Measurements from ENCODE around the gene CEP192.
"Not testable (repeated sequence)": the region's sequence is repeated elsewhere in the genome, so short reads cannot be mapped to it uniquely, and the experiment has no call there.

CEP192 gene

DNA sequence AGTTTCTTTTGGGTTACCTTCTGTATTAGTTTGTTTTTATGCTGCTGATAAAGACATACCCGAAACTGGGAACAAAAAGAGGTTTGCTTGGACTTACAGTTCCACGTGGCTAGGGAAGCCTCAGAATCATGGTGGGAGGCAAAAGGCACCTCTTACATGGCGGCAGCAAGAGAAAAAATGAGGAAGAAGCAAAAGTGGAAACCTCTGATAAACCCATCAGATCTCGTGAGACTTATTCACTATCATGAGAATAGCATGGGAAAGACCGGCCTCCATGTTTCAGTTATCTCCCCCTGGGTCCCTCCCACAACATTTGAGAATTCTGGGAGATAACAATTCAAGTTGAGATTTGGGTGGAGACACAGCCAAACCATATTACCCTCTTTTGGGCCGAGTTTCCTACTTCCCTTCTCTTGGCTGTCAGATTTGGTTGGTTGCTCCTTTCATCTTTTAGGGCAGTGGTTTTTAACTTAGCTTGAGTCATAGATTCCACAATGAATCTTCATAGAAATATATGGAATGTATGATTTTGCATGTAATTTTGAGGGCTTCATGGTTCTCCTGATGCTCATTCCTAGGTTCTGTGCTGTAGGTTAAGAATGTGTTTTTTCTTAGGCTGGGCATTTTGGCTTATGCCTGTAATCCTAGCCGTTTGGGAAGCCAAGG, 44.2 kb downstream of the CEP192 start:
- DNase-seq (ENCODE audit: low spot score): no peak

DNA sequence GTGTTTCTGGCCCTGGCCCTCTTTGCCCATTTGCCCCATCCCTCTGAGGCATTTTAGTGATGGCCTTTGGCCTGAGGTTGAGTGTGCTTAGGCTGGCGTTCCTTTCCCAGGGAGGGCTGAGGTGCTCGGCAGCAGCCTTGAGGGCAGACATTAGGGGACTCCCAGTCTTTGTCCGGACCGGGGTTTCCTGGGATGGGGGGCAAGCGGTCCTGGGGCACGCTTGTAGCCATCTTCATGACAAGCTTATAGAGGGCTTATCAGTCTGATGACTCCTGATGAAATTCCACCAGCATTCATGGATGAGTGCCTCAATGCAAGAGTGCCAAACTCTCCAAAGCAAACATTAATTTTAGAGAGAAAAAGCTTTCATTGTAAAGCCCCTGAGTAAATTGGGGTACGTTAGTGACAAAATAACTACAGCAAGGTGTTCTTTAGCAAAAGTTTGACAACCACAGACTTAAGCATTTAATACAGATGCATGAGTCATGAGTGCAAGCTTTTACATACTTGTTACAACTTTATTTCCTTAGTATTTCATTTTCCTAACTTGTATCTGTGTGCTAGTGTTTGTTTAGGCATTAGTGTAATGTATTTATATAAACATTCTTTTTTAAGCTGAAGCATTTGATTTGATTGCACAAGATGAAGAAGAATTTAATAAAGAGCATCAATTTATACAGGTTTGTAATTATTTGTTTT, 45.6 kb downstream of the CEP192 start:
- no peak for DNase-seq (ENCODE audit: low spot score)

DNA sequence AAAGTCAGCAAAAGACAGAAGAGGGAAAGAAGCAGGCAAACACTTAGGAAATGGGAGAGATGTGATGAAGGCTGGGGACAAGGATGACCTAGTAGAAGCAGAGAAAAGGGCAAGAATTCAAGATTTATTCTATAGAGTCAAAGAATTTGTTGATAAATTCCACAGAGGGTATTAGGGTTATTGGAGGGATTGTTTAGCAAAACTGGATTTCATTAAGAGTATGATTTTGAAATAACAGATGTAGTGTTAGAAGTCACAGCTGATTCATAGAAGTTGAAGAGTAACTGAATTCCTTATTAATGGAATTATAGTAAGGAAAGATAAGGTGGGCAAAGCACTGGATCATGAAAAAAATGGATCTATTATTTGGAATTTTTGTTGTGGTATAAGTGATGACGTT, 48.6 kb downstream of the CEP192 start:
- no peak for DNase-seq (ENCODE audit: low spot score)

DNA sequence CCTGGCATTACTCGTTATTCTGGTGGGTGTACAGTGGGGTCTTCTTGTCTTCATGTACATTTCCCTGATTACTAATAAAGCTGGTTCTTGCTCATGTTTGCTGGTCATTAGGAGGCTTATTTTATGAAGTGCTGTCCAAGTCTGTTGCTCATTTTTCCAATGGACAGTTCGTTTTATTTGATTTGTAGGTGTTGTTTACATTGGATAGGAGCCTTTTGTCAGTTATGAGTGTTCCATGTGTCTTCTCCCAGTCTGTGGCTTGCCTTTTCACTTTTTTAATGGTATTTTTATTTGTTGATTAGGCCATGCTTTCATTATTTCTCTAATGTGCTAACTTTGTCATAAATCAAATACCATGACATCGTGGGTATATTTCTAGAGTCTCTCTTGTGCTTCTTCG, 51.9 kb downstream of the CEP192 start:
- no peak for DNase-seq (ENCODE audit: low spot score)

DNA sequence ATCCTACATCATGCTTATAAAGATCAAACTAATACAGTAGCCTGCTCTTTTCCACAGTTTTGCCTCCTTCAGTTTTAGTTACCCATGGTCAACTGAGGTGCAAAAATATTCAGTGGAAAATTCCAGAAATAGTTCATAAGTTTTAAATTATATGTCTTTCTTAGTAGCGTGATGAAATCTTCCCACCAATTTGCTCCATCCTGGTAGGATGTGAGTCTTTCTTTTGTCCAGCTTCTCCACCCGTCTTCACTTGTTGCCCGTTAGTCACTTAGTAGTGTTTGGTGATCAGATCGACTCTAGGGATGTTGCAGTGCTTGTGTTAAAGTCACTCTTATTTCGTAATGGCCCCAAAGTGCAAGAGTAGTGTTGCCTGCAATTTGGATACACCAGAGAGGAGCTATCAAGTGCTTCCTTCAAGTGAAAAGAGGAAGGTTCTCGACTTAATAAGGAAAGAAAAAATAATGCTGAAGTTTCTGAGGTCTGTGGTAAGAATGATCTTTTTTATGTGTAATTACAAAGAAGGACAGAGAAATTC, 57.0 kb downstream of the CEP192 start:
- DNase-seq (ENCODE audit: low spot score): no peak

DNA sequence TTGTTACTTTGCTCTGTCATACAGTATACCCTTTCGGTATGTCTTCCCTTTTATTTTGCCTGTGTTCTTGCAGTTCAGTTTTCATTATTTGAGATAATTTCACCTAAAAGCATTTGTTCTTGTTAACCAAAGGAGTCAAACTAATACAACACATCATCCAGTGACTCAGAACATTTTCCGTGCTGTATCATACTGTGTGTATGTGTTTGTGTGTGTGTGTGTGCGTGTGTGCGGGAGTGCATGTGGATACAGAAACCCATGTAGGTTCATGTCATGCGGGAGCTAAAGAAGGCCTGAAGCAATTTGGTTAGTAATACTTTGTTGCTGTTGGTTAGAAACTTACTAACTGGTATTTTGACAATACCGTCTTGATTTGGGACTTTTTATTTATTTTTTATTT, 60.0 kb downstream of the CEP192 start:
- no peak for DNase-seq (ENCODE audit: low spot score)

DNA sequence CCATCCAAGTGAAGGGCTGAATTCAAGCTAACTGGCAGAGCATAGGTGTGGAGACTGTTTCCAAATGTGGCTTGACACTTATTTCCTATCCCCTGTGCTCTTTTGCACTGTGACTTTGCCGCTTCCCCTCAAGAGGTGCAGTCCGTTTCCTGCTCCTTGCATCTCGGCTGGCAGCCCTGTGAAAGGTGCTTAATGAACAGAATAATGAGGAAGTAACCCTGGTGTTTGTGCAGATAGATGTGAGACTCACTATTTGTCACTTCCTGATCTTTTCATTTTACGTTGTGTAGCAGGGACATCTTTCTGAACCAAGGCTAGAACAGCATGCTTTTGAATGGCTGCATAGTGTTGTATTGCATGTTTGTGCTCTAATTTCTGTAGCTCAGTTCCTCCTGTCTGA, 60.8 kb downstream of the CEP192 start:
- DNase-seq (ENCODE audit: low spot score): peak; percentile 75

DNA sequence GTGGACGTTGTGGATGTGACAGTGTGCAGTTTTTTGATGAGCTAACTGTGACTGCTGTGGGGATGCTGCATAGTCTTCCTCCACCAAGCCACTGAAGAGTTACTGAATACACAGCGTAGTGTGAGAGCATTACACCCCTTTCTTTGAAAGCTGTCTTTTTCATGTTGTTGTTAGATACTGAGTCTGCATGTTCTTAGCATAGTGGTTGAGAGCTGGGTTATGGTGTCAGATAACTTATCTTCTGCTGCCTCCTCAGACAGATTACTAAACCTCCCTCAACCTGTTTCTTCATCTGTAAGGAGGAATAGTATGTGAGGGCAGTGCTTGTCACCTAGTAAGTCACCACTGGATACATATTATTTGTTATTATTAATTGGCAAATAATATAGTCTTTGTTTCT, 63.2 kb downstream of the CEP192 start:
- no peak for DNase-seq (ENCODE audit: low spot score)

DNA sequence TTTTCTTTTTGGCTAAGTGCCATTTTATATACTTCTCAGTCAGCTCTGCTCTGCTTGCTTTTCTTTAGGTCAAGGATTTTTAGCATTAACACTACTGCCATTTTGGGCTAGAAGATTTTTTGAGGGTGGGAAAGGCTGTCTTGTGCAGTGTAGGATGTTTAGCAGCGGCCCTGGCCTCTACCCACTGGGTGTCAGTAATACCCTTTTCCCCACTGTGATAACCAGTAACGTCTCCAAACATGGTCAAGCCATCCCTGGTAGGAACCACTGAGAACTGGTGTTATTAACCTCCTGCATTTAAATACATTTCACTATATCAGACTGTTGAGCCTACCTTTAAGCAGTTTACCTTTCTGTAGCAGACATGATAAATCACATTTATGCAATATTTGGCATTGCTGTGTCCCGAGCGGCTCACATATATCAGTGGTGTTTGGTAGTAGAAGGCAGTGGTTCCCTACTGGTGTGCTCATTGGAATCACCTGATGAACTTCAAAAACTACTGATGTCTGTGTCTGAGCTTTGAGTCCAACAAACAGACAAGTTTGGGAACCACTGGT, 70.5 kb downstream of the CEP192 start:
- no peak for DNase-seq (ENCODE audit: low spot score)

DNA sequence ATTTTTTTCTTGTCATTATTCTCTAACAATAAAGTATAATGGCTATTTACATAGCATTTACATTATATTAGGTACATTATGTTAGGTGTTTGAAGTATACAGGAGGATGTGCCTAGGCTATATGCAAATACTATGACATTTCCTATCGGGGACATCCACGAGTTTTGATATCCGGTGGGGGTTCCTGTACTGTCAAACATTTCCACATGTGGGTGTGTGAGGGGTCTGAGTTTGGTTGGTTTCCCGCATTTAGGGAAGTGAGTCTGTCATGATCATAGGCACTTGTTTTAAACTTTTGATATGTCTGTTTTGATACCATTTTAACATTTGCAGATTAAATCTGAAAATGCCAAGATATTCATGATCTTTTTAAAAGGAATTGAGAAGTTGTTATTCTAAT, 76.0 kb downstream of the CEP192 start:
- DNase-seq (ENCODE audit: low spot score): peak; percentile 24

DNA sequence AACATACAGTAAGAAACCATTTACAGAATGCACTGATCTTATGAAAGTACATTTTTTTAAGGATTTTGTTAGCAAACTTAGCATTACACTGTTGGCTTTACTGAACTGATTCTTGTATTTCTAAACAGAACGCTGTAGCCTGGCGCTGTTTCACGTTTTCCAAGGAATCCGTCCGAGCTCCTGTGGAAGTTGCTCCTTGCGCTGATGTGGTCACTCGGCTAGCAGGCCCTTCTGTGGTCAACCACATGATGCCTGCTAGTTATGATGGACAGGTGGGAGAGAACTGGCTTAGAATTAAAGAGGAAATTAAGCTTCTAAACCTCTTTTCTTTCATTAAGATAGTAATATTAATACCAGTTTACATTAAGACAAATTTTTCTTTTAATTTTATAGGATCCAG, 76.8 kb downstream of the CEP192 start:
- DNase-seq (ENCODE audit: low spot score): no peak

DNA sequence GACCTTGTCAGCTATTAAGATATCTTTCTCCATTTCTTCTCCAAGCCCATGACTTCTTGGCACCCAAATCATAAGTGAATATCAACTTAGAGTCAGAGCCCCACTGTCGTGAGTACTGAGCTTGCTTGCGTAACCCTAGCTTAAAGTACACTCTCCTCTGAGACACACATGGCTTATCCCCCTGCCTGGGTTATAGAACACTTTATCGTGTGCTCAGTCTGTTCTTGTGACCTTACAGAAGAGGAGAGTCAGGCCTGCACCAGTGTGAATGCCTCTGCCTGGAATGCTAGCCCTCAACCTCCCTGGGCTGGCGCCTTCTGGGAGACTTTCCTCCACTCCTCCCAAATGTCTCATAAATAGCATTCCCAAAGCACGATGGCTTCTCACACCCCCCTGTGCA, 79.3 kb downstream of the CEP192 start:
- no peak for DNase-seq (ENCODE audit: low spot score)

DNA sequence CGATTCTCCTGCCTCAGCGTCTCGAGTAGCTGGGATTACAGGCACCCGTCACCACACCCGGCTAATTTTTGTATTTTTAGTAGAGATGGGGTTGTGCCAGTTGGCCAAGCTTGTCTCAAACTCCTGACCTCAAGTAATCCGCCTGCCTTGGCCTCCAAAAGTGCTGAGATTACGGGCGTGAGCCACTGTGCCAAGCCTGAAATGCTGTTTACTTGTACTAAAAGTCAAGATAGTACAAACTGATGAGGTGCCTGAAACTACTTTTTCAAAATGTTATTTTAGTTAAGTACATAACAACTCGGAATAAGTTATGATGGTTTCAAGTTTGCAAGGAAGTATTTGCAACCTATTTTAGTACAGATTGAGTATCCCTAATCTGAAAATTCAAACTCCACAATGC, 85.7 kb downstream of the CEP192 start:
- DNase-seq (ENCODE audit: low spot score): no peak

DNA sequence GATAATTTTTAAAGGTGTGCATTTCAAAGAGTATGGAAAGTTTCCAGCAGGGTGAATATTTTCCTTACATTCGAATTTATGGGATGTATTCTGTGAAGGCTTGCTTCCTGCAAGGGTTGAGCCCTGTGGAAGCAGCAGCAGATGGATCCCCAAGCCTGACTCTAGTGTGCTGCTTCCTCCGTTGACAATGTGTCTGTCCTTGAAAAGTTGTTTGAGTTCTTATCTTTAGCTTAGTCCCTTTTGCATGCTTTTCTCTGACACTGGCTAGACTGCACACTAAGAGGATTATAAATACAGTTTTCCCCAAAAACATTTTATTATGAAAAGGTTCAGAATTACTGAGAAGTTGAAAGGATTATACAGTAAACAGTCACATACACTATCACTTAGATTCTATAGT, 86.3 kb downstream of the CEP192 start:
- DNase-seq (ENCODE audit: low spot score): no peak

DNA sequence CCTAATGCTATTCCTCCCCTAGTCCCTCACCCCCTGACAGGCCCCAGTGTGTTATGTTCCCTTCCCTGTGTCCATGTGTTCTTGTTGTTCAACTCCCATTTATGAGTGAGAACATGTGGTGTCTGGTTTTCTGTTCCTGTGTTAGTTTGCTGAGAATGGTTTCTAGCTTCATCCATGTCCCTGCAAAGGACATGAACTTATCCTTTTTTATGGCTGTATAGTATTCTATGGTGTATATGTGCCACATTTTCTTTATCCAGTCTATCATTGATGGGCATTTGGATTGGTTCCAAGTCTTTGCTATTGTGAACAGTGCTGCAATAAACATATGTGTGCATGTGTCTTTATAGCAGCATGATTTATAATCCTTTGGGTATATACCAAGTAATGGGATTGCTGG, 86.9 kb downstream of the CEP192 start:
- not testable (repeated sequence) for DNase-seq (ENCODE audit: low spot score)

DNA sequence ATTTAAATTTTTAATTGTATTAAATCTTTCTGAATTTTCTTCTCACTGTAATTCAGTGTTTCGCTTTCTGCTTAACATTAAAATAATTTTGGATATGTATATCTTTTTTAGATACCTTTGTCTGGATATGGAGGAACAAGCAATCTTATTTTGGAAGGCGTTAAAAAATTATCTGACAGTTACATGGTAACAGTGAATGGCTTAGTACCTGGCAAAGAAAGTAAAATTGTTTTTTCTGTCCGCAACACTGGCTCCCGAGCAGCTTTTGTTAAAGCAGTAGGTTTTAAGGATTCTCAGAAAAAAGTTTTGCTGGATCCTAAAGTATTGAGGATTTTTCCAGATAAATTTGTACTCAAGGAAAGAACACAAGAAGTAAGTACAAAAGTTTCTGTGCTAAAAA, 95.7 kb downstream of the CEP192 start:
- no peak for DNase-seq (ENCODE audit: low spot score)

DNA sequence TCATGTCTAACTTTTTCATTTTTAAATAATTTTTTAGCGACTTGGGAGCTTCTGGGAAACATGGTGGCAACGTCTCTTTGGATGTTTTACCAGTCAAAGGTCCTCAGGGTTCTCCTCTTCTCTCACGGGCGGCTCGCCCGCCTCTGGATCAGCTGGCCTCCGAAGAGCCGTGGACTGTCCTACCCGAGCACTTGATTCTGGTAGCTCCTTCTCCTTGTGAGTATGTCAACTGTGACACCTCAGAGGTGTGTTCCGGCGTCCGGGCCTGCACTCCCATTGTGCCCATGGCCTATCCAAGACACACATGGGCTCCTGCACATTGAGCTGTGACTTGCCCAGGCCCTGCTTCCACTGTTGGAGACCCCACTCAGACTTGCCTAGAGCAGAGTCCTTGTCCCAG, 104.3 kb downstream of the CEP192 start:
- no peak for DNase-seq (ENCODE audit: low spot score)

DNA sequence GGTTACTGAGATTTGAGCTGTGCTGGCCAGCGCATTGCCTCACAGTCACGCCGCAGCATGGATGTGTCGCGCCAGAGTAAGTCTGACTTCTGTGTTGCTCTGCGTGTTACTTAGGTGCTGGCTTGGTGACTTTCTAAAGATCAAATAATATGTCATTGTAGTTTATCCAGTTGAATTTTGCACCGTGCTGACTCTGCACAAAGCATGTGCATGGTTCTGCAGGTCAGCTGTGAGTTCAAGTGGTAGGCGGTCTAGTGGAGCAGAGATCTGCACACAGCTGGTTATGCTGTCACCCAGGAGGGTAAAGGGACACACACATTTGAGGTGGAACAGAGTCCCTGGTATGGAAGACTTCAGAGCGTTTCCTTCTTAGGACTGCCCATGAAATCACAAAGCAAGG, 105.1 kb downstream of the CEP192 start:
- no peak for DNase-seq (ENCODE audit: low spot score)

DNA sequence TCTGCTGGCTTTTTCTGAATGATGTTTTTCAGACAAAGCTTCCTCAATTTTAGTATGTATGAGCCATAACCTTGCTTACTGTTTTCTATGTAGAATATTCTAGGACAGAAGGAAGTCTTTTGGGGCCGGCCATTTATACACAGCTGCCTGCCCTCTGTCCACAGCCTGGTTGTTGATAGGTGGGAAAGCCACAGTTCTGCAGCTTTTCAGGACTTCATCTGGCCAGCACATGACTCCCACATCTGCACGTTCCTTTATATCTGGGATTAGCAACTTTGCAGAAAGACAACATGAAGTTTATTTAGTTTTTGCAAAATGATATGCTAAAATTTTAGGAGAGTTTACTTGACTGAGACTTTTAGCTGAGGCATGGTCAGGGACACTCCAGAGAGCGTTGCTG, 105.6 kb downstream of the CEP192 start:
- DNase-seq (ENCODE audit: low spot score): no peak

DNA sequence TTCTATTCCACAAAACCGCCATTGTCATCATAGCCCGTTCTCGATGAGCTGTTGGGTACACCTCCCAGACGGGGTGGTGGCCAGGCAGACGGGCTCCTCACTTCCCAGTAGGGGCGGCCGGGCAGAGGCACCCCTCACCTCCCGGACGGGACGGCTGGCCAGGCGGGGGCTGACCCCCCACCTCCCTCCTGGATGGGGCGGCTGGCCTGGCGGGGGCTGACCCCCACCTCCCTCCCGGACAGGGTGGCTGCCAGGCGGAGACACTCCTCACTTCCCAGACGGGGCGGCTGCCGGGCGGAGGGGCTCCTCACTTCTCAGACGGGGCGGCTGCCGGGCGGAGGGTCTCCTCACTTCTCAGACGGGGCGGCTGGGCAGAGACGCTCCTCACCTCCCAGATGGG, 106.9 kb downstream of the CEP192 start:
- DNase-seq (ENCODE audit: low spot score): not testable (repeated sequence)

DNA sequence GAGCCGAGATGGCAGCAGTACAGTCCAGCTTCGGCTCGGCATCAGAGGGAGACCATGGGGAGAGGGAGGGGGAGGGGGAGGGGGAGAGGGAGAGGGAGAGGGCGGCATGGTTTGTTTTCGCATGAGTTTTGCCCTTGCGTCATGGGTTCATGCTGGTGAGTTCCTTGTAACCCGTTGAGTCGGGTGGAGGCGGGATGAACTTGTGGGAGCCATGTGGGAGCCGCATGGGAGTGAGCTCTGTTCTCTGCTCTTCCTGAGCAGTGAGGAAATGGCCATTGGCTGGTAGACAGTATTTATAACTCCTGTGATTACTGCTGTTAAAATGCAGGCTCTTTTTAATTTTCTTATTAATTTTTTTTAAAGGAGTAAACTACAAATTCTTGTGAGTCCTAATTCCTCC, 108.0 kb downstream of the CEP192 start:
- no peak for DNase-seq (ENCODE audit: low spot score)

DNA sequence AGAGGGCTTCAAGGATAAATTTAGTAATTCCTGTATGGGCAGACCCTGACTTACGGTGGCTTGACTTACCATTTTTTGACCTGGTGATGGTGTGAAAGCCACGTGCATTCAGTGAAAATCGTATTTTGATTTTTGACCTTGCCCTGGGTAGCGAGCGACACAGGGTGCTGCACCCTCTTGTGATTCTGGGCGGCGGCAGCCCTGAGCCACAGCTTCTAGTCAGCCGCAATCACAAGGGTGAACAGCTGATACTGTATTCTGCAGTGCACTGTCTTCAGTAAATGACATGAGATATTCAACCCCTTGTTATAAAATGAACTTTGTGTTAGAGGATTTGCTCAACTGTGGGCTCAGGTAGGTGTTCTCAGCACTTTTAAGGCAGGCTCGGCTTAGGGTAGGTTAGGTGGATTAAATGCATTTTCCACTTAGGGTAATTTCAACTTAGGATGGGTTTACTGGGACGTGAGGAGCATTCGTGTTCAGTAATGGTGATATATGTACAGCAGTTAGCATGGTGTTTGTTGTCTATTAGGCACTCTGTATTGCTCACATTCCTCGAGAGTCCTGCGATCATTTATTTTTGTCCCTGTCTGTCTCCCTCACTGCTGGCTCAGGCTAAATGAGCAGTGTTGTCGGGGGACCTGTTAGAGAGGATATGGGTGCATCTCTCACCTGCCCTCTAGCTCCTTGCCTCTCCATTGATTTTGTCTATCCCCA, 109.9 kb downstream of the CEP192 start:
- no peak for DNase-seq (ENCODE audit: low spot score)

DNA sequence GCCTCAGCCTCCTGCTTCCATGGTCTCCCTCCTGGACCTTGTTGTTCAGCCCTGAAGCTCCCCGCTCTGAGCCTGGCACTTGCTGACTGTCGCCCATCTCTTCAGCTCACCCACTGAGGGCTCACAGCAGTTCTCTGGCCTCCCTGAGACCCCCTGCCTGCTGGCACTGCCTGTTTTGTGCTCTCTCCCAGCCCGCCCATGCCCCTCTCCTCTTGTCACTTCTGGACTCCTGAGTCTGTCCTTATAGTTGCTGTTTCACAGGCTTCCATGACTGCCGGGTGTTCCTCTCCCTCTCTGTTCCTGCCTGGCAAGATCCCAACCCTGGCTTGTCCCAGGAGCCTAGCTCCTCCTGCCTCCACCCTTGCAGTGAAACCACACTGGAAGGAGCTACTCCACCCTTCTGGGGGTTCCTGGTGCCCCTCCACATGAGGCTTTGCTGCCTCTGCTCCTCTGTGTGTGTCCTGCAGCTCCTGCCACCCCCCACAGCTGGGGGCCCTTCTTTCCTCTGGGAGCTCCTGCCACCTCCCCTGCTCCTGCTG, 110.6 kb downstream of the CEP192 start:
- DNase-seq (ENCODE audit: low spot score): no peak
